Skin epidermis (tissue), 12 donors: Measurements from ENCODE around the gene ASXL1.

ENCODE experiments used
- H3K27ac ChIP-seq, 21 experiments: fragments of 200-600 bp; sonication (generic) in 11 of 21; one replicate each; pipeline ENCODE4 v1.5.0; 2020; ENCODE audit warnings: mild to moderate bottlenecking in 3 of 21, inconsistent platforms in 2 of 21, moderate library complexity in 2 of 21
- H3K4me3 ChIP-seq, 7 experiments: fragments of 200-600 bp; sonication (generic) in 2 of 7; one replicate each; pipeline ENCODE4 v1.5.0; 2020; ENCODE audit warnings: inconsistent platforms in 2 of 7, mild to moderate bottlenecking in 2 of 7, moderate library complexity in 1 of 7

ASXL1 gene

DNA sequence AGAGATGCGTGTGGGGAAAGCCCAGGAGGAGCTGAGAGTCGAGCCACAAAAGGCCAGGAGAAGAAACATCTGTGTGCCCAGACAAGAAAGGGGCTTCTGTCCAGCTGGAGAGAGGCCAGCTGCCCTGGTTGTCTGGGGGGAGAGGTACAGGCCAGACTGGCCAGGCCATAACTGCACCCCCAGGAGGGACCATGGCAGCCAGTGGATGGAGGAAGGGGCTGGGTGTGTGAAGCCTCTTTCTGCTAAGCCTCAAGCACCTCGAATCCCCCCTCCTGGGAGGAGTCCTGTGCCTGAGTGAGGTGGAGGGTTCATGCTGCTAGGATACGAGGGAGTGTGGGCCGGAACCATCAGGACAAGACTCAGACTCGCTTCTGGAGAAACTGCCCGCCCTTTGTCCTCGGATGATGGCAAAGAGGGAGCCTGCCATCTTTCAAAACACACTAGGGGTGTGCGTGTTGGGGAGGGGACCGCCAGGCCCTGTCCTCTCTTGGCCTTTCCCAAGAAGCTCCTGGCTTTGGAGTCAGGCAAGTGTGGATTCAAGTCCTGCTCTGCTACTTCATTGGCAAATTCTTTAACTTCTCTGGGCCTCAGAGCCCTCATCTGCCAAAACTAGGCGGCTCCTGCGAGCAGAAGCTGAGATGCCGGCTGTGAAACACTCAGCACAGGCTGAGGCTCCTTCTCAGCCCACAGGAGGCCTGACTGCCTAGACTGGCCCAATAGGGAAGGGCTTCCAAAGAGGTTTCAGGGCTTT, 90.3 kb downstream of the ASXL1 start:
- peak overlapping the region in 6 of 21 experiments; percentile 2 to 67 (median 18) for H3K27ac ChIP-seq
- H3K4me3 ChIP-seq, result no peak overlapping the region

DNA sequence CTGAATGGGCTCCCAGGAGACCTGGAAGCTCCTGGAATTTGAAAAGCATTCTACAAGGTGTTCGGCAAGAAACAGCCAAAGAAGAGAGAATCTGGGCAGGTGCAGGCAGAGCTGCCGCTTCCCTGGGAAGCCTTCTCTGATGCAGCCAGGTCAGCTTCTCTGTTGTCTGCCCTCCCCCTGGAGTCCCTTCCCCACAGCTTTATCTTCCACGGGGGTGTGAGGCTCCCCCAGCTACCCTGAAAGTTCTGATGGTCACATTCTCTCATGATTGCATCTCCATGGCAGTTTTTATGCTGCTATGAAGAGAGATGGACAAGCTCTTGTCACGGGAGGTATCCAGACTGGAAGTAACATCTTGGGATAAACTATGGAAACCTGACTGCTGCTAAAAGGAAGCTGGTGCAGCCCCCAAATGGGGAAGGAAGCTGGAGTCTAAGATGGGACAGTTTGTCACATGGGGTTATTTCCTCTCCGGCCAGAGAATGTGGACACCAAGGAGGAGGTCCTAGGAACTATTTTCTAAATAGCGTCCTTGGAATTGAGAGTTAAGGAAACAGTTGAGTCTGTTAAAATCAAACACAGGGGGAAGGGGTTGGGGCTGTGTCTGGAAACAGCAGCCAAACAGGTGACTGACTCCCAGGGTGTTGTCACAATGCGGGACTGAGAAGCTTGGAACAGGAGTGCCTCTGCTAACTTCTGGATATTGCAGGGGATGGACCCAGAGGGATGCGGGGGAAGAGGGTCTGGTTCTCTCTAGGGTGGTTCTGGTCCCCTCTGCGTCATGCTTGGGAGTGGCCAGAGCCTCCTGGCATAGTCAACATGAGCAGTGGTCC, 91.1 kb downstream of the ASXL1 start:
- Histone ChIP-seq H3K27ac (peak overlapping the region in 9 of 21 experiments; percentile 2 to 67 (median 21)), H3K4me3 (no peak overlapping the region)

DNA sequence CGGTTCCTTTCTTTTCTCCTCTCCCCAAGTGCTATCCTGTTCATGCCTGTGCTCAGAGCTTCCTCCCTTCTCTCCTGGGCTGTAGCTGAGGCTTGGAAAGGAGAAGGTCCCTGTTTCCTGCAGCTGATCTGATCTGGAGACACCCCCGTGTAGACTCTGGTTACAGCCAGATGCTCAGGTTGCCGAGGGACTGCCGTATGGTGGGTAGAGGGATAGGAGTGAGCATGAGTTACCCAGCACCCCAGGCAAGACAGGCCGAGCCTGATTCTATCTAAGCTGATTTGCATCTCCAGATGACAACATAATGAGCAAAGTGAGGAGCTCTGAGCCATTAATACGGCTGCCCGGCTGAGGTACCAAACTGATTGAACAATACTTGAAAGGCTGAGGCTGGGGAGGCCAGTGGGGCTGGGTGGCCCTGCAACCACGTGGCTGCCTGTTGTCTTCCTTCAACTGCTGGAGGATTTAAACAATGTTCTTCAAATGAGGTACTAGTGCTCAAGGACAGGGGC, 91.8 kb downstream of the ASXL1 start:
- peak overlapping the region in 10 of 21 experiments; percentile 10 to 56 (median 22) for H3K27ac ChIP-seq
- H3K4me3 ChIP-seq, result no peak overlapping the region

- H3K4me3 ChIP-seq, result no peak overlapping the region
- peak overlapping the region in 8 of 21 experiments; percentile 15 to 56 (median 24) for H3K27ac ChIP-seq
Measured at GRCh38 chr20:32450484-32451061, 92.4 kb downstream of the ASXL1 start.

GRCh38 chr20:32451340-32451681, 93.2 kb downstream of the ASXL1 start:
- Histone ChIP-seq H3K27ac (peak overlapping the region in 1 of 21 experiments; percentile 43), H3K4me3 (no peak overlapping the region)

- no peak overlapping the region for H3K4me3 ChIP-seq
- H3K27ac ChIP-seq, result no peak overlapping the region
Measured at GRCh38 chr20:32451682-32452461, 93.7 kb downstream of the ASXL1 start.

- Histone ChIP-seq H3K4me3 (no peak overlapping the region), H3K27ac (no peak overlapping the region)
Measured at GRCh38 chr20:32452776-32453466, 94.8 kb downstream of the ASXL1 start.

DNA sequence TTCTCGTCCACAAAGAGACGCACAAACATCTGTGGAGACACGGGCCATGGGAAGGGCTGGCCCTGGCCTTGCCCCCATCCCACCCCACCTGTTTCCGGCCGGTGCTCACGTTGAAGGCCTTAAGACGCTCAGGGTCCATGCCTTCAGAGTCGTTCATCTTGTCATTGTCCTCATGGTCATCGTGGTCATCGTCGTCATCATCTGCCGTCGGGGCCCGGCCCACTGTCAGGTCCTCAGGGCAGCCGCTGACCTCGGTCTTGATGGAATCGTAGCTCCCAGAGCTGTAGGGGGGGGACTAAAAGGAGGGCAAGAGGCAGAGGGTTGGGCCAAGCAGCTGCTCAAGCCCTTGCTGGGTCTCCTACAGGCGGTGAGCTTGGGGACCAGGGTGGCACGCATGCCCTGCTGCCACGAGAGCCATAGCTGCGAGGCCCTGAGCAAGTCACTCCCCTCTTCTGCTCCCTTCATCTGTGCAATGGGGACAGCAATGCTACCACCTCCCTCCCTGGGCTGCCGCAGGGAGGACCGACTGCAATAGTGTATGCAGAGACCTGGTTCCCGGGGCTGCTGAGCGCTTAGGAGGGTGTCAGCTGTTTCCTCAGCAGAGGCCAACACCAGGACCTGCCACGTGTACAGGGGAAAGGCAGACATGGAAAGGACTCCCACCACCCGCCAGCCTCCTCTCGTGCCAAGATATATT, 95.5 kb downstream of the ASXL1 start:
- no peak overlapping the region for H3K4me3 ChIP-seq
- no peak overlapping the region for H3K27ac ChIP-seq

- Histone ChIP-seq H3K27ac (no peak overlapping the region), H3K4me3 (no peak overlapping the region)
Measured at GRCh38 chr20:32454164-32455145, 96.3 kb downstream of the ASXL1 start.

GRCh38 chr20:32455171-32455900, 97.2 kb downstream of the ASXL1 start:
- Histone ChIP-seq H3K27ac (no peak overlapping the region), H3K4me3 (no peak overlapping the region)

- H3K27ac ChIP-seq, result peak overlapping the region in 1 of 21 experiments; percentile 14
- H3K4me3 ChIP-seq, result no peak overlapping the region
Measured at GRCh38 chr20:32455901-32456701, 98.0 kb downstream of the ASXL1 start.

- H3K27ac ChIP-seq, result peak overlapping the region in 3 of 21 experiments; percentile 8 to 40 (median 21)
- H3K4me3 ChIP-seq, result peak overlapping the region in 5 of 7 experiments; percentile 4 to 27 (median 12)
Measured at GRCh38 chr20:32456869-32457478, 98.8 kb downstream of the ASXL1 start.

- Histone ChIP-seq H3K4me3 (peak overlapping the region in 5 of 7 experiments; percentile 4 to 27 (median 12)), H3K27ac (peak overlapping the region in 2 of 21 experiments; percentile 8 to 21)
Measured at GRCh38 chr20:32457479-32457986, 99.4 kb downstream of the ASXL1 start.

DNA sequence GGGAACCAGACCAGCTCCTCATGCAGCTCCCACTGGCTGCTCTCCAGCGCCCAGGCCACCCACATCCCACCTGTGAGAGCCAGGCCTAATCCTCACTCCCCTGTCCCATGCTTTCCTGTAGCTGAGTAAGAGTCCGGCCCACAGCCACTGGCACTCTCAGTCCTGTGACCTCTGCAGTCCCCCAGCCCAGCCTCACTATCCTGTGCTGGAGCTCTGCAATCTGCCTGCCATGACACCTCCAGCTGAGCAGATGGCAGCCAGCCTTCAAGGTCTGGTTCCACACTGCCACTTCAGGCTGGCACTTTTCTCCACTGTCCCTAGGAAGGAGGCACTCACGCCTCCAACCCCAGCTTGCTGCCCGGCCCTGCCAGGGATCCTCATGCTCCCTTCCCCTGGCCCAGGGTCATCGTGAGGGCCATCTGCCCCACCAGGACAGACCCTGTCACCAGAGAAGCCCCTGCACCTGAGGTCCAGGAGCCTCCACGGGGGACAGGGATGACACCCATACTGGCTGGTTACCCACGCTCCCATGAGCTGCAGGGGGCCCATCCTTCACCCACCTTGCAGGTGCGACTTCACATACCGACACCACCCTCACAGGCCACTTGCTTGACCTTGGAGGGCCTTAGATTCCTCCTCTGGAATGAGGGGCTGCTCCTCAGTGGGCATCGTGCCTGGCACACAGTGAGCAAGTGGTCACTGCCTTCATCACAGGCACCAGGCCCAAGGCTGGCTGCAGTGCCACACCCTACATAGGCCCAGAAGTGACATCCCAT, 100.1 kb downstream of the ASXL1 start:
- H3K27ac ChIP-seq, result no peak overlapping the region
- H3K4me3 ChIP-seq, result no peak overlapping the region
